Measurements from ENCODE around the gene FBRSL1.

FBRSL1 gene

DNA sequence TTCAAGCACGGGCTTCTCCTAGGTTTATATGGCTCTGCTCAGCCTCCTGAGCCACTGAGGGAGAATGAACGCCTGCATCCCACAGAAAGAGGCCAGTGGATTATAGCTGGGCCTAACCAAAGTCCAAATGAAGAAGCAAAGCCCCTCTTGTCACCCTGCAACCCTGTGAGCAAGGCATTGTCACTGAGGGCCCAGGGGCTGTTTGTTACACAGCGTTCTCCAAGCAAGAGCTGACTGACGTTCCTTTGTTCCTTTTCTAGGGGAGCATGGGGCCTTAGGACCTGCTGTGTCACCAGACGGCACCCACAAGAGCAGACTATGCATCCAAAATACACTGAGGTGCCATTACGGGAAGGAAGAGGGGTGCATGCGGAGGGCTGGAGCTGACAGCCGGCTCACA lies 4.3 kb upstream of the FBRSL1 start:
- no peak for DNase-seq

DNA sequence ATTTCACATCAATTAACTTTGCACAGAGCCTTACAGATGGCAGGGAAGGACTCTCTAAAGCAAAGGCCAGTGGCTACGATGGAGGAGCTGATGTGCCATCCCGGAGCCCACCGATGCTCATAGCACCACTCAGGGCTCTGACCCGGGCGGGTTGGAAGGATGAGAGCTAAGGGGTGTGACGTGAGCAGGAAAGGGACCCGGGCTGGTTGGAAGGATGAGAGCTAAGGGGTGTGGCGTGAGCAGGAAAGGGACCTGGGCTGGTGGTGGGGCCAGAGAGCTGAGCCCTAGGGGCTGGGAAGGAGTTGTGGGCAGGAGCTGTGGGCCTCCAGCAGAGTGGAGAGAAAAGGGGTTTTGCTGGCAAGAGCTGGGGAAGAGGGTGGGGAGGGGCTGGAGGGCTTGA lies 3.8 kb upstream of the FBRSL1 start:
- DNase-seq: no peak

DNA sequence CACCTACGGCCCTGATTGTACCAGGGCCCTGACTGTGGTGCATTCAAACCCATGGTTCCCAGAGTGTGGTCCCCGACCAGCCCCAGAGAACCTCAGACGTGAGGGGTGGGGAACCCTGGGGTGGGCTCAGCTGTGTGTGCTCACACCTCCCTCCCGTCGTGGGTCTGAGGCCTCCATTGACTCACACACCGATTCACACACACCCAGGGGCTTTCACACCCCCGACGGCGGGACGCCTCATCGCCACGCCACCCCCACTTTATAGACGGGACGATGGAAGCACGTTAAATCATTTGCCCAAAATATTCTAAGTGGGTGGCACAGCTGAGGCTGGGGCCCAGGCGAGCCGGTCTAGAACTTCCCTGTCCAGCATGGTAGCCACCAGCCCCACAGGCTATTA lies 3.4 kb upstream of the FBRSL1 start:
- no peak for DNase-seq

DNA sequence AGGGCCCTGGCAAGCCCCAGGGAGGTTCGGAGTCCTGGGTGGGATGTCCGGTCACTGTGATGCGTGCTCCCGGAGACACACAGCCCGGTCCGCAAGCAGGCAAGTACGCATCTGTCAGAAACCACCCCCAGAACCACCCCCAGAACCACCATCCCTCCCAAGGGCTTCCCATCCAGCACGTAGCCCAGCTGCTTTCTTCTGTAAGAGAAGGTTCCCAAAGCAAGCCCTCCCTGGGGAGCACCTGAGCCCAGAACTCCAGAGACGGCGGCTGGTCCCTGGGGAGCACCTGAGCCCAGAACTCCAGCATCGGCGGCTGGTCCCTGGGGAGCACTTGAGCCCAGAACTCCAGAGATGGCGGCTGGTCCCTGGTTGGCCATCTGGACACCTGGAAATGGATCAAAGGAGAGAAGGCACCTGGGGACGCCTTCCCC lies 2.6 kb upstream of the FBRSL1 start:
- DNase-seq: no peak

DNA sequence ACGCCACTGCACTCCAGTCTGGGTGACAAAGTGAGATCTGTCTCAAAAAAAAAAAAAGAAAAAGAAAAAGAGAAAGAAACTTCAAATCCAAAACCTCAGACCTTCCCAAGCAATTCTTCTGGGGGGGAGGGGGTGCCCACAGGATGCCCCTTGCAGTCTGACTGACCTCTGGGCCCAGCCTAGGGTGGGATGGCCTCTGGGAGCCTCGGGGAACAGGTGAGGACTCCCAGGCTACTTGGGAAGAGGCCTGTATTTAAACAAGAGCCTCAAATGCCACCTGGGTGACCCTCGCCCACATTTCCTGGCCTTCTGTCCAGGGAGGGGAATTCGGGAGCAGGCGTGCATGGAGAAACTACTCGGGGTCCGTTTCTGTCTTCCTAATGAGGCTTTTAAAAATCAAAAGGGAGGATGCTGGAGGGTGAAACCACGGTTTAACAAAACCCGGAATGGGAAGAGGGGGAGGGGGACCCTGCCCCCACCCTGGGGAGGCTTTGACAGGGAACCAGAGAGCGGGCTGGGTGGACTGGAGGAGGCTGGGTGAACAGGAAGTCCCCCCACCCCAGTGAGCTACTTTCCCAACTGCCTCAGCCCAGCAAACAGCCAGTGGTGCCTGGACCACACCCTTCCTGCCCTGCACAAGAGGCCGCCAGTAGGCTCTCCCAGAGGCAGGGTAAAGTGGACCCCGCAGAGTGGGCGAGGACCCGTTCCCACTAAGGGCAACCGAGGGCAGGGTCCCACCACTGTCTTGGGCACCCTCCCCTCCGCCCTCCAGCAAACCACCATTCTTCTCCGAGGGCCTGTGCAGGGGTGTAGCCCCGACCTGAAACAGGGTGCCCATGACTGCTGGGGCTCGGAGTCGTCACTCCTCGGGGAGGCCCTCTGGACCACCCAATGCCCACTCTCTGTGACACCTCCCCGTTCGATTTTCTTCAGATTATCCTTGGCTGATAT lies 1.5 kb upstream of the FBRSL1 start:
- DNase-seq: no peak

DNA sequence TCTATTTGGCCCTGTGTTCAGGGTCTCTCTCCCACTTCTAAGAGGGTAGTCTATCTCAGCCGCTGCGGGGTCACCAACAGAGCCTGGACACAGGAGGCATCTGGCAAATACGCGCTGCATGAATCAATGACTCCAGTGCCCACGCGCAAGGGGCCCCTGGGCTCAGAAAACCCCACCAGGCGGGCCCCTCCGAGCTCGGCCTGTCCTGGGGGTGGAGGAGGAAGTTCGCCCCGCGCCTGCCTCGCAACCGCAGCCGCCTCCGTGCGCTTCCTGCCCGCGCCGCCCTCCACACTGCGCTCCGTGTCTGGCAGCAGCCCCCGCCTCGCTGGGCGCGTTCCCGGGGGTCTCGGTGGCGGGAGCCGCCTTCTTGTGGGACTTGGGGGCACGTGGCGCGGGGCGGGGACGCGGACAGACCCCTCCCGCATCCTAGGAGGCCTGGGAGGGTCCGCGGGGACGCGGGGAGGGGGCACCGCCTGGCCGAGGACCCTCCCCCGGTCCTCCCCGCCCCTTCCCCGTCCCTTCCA lies 811 bp upstream of the FBRSL1 start:
- DNase-seq: peak; percentile 60

DNA sequence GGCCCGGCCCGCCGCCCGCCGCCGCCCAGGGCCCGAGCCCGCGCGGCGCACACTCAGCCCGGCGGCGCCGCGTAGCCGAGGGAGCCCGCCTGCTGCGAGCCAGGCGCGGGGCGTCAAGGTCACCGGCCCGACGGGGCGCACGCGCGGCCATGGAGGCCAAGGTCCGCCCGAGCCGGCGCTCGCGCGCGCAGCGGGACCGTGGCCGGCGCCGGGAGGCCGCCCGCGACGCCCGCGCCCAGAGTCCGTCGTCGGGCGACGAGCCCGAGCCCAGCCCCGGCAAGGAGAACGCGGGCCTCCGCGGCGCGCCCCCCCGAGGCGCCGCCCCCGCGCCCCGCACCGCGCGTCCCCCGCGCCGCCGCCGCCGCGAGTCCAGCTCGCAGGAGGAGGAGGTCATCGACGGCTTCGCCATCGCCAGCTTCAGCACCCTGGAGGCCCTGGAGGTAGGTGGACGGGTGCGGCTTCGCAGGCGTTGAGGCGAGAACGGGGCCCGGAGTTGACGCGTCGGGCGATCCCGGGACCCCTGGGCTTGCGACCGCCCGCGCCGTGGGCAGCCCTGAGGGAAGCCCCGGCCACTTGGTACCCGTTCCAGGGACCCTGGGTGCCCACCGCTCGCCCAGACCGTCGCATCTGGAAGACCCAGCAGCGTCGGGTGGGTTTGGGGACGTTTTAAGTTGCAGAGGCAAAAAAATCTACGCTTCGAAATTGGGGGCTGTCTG lies 629 bp downstream of the FBRSL1 start:
- DNase-seq: no peak

DNA sequence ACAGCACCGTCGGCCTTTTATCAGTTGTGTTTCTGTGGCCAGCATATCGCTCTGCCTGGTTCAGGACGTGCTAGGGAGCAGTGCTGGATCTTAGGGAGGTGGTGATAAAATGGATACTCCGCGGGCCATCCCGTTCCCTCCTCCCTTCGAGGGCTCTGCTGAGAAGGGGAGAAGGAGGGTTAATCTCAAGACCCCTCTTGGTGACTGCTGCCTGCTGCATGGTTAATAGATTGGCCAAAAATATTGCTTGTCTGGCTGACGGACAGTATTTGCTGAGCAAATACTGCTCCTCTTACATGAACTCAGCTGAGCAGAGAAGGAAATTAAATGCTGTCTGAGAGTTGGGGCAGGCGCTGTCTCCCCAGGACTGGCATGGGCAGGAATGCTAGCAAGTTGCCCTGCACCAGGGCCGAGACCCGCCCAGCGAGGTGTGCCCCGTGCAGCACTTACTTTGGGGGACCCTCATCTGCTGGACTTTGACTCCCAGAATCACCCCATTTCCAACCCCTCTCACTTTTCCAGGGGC lies 1.2 kb downstream of the FBRSL1 start:
- no peak for DNase-seq

DNA sequence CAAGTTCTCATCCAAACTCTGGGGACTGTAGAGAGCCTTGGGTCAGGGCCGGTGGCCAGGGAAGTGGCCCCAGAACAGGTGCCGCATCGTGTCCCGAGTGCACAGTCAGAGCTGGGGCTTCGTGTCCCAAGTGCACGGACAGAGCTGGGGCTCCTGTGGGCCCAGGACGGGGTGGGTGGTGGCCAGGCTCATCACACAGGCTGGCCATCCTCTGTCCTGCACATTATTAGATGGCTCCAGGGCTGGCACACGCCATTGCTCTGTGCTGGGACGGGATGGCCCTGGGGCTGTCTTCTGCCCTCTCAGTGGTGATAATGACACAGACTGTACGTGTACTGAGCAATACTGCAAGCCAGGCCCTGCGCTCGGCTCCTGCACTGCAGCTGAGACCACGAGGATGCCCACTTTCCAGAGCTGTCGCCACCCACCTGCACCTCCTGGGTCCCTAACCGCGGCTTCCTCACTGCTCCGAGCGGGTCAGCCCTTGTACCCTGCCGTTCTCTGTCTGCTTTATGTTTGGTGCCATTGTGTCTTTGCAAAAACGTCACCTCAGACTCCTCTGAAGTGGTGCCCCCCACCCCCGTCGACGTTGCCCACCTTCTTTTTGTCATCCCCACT lies 1.9 kb downstream of the FBRSL1 start:
- DNase-seq: no peak

DNA sequence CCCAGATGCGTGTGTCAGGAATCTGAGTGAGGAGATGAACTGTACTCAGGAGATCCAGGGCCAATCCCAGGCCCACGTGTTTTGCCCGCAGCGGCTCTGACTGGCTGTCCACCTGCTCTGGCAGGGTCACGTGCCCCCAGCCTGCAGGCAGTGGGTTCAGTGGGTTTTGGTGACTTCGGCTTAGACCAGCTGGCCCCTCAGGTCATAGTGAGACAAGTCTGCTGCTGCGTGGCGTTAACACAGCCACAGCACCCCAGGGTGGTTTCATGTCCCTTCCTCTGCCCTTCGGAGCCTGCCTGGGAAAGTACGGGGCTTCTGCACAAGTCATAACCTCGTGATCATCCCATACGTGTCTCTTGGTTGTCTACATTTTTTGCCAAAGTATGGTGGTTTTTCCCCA lies 2.6 kb downstream of the FBRSL1 start:
- DNase-seq: no peak

DNA sequence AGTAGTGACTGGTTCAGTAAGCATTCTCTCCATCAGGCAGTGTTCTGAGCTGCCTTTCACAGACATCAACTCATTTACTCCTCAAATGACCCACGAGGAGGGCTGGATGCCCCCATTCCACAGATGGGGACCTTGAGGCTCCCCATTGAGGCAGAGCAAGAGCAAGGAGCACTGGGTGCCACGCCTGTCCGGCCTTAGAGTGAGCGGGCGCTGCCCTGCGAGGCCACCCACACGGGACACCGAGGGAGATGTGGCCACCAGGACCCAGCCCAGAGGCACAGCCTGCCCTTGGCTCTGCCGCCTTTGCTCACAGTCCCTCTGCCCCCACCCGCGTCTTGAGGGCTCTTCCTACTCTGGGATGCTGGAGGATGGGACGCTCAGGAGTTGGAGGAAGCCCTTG lies 3.0 kb downstream of the FBRSL1 start:
- no peak for DNase-seq

DNA sequence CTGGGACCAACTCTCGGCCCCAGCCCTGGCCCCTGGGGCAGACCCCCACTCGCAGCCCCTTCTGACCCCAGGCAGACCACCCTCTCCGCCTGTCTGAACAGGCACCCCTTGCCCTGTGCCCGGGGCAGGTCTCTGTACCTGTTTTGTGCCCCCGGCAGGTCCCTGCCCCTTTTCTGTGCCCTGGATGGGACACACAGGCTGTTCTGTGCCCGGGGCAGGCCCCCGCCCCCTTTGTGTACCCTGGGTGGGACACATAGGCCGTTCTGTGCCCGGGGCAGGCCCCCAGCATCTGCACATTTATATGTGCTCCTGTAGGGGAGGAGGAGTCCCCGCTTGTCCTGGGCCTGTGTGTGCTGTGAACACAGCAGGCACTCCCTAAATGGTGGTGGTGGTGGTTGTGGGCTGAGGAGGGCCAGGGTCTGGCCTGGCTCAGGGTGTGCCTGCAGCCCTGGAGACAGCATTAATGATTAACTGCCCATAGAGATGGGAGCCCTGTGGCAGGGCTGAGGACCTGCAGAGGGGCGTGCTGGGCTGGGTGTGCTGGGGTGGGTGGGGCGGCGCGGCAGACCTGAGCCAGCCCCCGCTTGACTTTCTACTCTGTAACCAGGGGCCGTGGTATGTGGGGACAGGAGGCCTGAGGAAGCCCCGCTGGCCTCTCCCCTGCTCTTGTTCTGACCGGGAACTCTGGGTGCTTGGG lies 3.7 kb downstream of the FBRSL1 start:
- no peak for DNase-seq

DNA sequence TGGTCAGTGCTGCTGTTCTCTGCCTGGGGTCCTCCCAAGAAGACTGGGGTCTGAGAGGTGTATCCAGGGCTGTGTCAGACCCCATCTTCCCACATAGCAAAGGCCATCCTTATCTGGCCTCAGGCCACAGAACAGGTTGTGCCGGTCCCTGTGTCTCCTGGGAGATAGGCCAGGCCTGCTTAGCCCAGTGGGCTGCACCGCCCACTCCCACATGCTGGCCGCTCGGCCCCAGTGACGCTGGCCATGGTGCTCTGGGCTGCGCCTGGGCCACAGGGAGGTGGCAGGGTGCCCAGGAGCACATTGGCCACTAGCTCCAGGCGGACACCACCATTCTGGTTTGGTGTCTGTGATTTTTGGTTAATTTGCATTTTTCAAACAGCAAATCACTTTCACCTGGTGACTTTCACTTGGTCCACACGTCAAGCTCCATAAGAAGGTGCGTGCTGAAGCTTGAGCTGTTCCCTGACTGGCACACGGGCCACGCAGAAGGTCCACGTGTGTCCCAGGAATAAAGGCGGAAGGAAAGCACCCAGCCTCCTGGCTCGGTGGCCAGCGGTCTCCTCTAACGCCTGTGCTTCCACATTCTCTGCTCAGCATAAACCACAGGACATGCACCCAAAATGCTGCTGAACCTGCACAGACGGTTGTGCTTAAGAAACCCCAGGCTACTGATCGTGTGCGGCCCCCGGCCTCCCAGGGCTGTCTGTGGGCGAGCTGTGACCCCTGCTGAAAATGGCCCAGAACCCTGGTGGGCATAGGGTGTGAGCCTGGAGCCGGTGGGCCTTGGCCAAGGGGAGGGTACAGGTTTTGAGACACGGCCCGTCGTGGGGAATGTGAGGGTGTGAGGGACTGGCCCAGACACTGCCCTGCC lies 4.6 kb downstream of the FBRSL1 start:
- DNase-seq: no peak

DNA sequence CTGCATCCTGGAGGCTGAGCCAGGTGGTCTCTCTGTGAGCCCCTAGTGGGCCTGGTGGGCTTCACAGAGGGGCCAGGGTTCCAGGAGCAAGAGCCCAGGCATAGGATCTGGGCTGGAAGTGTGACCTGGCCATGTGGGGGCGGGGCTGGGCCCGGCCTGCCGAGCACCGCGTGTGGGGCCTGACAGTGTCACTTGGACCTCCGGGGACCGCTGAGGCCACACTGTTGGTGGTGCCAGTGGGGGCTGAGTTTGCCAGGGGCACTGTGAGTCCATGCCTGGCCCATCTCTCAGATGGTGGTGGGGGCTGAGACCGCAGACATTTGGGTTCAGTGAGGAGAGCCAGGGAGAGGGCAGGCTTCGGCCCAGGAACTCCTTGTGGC lies 5.2 kb downstream of the FBRSL1 start:
- no peak for DNase-seq

DNA sequence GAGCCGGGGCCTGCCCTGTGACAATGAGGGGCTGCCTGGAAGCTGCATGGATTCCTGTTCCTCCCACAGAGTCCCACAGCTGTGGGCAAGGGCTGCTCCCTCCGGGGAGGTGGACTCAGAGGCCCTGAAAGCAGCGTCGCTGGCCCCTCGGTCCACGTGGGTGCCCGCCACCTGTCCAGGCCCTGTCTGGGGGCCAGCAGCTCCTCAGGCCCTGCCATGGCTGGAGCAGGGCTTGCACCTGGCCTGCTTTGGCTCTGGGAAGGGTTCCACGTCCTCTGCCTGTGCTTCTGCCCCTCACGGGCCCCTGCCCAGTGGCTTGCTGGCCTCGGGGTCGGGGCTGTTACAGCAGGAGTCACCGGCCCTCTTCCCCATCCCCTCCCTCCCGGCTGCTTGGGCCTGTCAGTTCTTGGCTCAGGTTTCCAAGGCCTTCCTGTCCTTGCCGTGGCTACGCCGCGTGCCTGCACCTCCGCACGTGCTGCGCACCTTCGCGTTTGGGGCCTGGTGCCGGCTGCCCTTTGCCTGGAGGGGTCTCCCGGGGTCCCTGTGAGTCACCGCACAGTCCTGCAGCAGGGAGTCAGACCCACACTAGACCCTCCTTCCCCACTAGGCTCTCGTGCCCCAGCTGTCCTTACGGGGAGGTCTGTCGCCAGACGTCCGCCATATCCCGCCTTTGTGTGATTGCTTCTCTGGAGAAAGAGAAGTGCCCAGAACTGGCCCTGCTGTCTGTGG lies 5.8 kb downstream of the FBRSL1 start:
- DNase-seq: no peak

DNA sequence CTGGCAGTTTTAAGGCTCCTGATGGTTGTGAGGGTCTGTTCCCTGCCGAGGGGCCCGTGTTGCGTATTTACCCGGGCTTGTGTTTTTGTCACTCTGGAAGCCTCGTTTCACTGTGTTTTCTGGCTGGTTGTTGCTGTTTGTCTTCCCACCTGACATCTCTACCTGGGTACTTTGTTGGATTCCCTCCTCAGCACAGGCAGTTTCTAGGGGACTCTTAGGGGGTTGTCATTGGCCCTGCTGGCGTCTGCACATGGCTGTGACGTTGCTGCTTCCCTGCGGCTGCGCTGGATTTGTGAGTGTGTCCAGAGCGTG lies 6.4 kb downstream of the FBRSL1 start:
- DNase-seq: no peak

DNA sequence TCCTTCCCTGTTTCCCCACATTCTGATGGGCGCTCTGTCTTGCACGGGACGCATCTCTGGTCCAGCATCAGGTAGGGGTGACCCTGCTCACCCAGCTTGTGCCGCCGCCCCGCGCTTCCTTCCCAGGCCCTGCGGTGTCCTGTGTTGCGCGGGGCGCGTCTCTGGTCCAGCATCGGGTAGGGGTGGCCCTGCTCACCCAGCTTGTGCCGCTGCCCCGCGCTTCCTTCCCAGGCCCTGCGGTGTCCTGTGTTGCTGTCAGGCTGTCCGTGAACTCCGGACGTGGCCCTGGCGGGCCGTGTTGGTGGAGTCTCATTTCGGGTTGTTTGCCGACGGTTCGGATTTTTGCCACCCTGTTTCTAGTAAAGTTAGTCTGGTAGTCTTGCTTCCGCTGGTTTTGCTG lies 6.8 kb downstream of the FBRSL1 start:
- DNase-seq: no peak

DNA sequence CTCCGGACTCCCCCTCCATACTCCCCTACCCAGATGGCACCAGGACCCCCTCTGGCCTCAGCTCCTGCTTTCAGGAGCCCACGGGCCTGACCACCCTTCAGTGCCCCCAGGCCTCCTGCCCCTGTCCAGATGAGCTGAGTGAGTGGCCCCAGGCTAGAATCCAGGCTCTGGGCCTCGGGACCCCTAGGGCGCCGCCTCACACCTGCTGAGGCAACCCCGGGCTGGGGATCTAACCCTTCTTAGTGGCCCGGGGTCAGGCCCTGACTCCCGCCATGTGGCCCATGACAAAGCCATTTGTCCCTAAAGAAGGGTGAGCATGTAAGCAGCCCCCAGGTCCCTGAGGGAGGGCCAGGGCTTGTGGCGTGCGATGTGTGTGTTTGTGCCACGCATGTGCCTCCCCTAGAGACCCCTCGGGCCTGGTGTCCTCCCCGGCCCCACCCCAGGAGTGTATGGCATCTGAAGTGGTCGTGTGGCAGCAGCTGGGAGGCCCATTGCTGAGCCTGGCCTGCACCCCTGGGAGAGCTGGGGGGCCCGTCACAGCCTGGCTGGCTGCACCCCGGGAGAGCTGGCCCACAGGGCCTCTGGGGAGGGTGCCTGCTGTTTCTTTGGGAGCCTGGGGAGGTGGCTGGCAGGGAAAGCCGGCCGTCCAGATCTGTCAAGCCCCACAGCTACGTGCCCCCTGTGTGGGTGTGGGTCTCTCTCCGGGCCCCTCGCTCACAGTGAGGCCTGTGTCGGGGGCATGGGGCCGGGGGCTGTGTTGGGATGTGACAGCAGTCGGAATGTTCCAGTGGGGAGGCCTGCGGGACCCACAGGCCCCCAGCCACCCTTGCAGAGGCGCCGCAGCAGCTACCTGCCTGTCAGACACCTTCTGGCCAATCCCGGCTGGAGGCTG lies 7.8 kb downstream of the FBRSL1 start:
- DNase-seq: no peak

DNA sequence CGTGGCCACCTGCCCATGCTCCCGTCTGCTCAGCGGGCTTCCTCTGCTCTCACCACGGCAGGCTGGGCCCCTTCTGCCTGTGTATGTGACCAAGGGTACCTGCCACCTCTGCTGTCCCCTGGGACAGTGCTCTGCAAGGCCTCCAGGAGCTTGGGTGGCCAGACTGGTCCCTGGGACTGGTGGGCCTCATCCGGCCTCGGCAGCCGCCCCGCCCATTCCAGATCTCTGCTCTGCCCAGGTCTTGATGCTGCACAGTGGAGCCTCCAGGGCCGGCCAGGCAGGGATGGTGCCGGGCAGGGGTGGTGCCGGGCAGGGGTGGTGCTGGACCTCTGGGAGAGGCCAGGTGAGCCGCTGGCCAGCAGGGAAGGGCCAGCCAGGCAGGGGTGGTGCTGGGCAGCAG lies 9.0 kb downstream of the FBRSL1 start:
- no peak for DNase-seq
